ENCODE results near the gene POLR3A. TPM values are rescaled to one million over a fixed set of nuclear protein-coding genes. Genes with fewer than 3 reads are reported as not detected.

POLR3A gene
- polyA plus RNA-seq, 1 donor (not counting 4 experiments of a cell fraction or from before 2014, with no cell fraction given), result 15.5 TPM

DNA sequence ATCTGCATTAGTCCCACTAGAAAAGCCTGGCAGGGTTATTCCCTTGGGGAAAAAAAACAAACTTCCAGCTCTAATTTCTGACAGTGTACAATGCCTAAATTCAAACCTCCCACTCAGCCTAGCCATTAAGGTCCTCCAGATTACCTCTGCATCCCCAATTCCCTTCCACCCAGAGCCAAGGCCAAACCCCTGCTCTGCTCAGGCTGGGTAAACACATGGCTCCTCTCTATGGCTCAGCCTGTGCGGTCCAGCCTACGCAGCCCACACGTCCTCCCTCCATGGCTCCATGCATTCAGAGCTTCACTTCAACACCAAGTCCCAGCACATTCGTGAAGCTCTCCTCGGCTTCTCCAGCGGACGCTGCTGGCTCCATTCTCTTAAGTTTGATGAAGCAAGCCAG is 107.9 kb downstream of the POLR3A start:
- peaks cover 95% of the 10 kb centered on the region for H3K79me2 ChIP-seq (ENCODE audit: control insufficient read depth, insufficient read depth, low read length)

DNA sequence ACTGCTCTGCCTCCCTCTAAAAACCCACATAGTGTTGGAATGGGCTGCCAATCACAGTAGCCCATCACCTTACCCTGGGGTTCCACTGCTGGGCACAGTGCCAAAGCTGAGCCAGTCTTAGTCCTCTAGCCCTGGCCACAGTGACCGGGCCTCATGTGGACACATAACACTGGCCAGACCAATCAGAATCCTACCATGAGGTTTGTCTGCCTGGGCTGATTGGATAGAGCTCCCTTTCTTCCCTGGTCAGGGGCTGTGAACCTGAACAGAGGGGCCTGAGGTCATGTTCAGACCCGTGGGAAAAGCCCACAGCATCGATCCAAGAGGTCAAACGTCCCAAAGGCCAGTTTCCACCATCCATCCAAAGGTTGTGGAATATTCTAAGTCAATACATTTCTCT is 108.8 kb downstream of the POLR3A start:
- TF ChIP-seq EZH2 (IDR thresholded peaks at IDR 0.05; ENCODE audit: low read length), result no peak
- TF ChIP-seq, protein P1, sequence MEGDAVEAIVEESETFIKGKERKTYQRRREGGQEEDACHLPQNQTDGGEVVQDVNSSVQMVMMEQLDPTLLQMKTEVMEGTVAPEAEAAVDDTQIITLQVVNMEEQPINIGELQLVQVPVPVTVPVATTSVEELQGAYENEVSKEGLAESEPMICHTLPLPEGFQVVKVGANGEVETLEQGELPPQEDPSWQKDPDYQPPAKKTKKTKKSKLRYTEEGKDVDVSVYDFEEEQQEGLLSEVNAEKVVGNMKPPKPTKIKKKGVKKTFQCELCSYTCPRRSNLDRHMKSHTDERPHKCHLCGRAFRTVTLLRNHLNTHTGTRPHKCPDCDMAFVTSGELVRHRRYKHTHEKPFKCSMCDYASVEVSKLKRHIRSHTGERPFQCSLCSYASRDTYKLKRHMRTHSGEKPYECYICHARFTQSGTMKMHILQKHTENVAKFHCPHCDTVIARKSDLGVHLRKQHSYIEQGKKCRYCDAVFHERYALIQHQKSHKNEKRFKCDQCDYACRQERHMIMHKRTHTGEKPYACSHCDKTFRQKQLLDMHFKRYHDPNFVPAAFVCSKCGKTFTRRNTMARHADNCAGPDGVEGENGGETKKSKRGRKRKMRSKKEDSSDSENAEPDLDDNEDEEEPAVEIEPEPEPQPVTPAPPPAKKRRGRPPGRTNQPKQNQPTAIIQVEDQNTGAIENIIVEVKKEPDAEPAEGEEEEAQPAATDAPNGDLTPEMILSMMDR (optimal IDR thresholded peaks at IDR 0.05 in 1 of 3, IDR thresholded peaks at IDR 0.05 in 1 of 3, conservative IDR thresholded peaks at IDR 0.05 in 1 of 3; ENCODE audit: extremely low read depth in 1 of 3, insufficient read depth in 2 of 3, low read length in 3 of 3), result no peak
- Histone ChIP-seq H4K20me1 (ENCODE audit: control insufficient read depth, extremely low read depth, insufficient read depth, low read length) (peaks cover 19% of the 10 kb centered on the region), H3K27ac (ENCODE audit: control insufficient read depth, insufficient read depth, low read length) (no peak overlapping the region), H3K36me3 (ENCODE audit: control insufficient read depth in 2 of 2, extremely low read depth in 1 of 2, insufficient read depth in 2 of 2, low read length in 2 of 2) (peaks cover 3 to 11% of the 10 kb centered on the region in 2 experiments), H3K4me2 (ENCODE audit: control insufficient read depth, extremely low read depth, insufficient read depth, low read depth, low read length) (no peak overlapping the region), H2AFZ (ENCODE audit: control insufficient read depth, low read length) (no peak overlapping the region), H3K9me1 (ENCODE audit: control insufficient read depth, extremely low read depth, insufficient read depth, low read length) (peaks cover 8% of the 10 kb centered on the region), H3K79me2 (ENCODE audit: control insufficient read depth, insufficient read depth, low read length) (peaks cover 96% of the 10 kb centered on the region), H3K9ac (ENCODE audit: control insufficient read depth, extremely low read depth, insufficient read depth, low read length) (no peak overlapping the region), H3K27me3 (ENCODE audit: control insufficient read depth, extremely low read depth, insufficient read depth, low read length) (no peaks in the 10 kb centered on the region), H3K4me3 (ENCODE audit: control insufficient read depth in 2 of 3, extremely low read depth in 1 of 3, insufficient read depth in 2 of 3, low read depth in 1 of 3, low read length in 3 of 3) (no peak overlapping the region), H3K9me3 (ENCODE audit: control insufficient read depth, low read depth, low read length) (no peaks in the 10 kb centered on the region), H3K4me1 (ENCODE audit: control insufficient read depth, extremely low read depth, insufficient read depth, low read length) (peaks cover 43% of the 10 kb centered on the region)
- dilution Hi-C loops (cut with MboI; ENCODE audit: extremely low pct_ligation_motif_present, low sequenced_read_pairs), result no loop called here
- FAIRE-seq, result no peak
- no peak for DNase-seq (ENCODE audit: low read depth, low spot score)

More for the DNA sequence above, 107.9 kb downstream of the POLR3A start:
- dilution Hi-C loops (cut with MboI; ENCODE audit: extremely low pct_ligation_motif_present, low sequenced_read_pairs), result no loop called here
- no peak for FAIRE-seq
- H3K36me3 ChIP-seq (ENCODE audit: control insufficient read depth in 2 of 2, extremely low read depth in 1 of 2, insufficient read depth in 2 of 2, low read length in 2 of 2), result peaks cover 3 to 11% of the 10 kb centered on the region in 2 experiments
- H3K4me3 ChIP-seq (ENCODE audit: control insufficient read depth in 2 of 3, extremely low read depth in 1 of 3, insufficient read depth in 2 of 3, low read depth in 1 of 3, low read length in 3 of 3), result no peak overlapping the region
- no peak overlapping the region for H3K27ac ChIP-seq (ENCODE audit: control insufficient read depth, insufficient read depth, low read length)
- H3K9me1 ChIP-seq (ENCODE audit: control insufficient read depth, extremely low read depth, insufficient read depth, low read length), result peaks cover 8% of the 10 kb centered on the region
- peaks cover 47% of the 10 kb centered on the region for H3K4me1 ChIP-seq (ENCODE audit: control insufficient read depth, extremely low read depth, insufficient read depth, low read length)
- no peaks in the 10 kb centered on the region for H3K27me3 ChIP-seq (ENCODE audit: control insufficient read depth, extremely low read depth, insufficient read depth, low read length)
- DNase-seq (ENCODE audit: low read depth, low spot score), result no peak
- no peak overlapping the region for H3K9ac ChIP-seq (ENCODE audit: control insufficient read depth, extremely low read depth, insufficient read depth, low read length)
- peaks cover 15% of the 10 kb centered on the region for H4K20me1 ChIP-seq (ENCODE audit: control insufficient read depth, extremely low read depth, insufficient read depth, low read length)
- no peaks in the 10 kb centered on the region for H3K9me3 ChIP-seq (ENCODE audit: control insufficient read depth, low read depth, low read length)
- no peak for TF ChIP-seq EZH2 (IDR thresholded peaks at IDR 0.05; ENCODE audit: low read length)
- TF ChIP-seq, protein P1 (optimal IDR thresholded peaks at IDR 0.05 in 1 of 3, IDR thresholded peaks at IDR 0.05 in 1 of 3, conservative IDR thresholded peaks at IDR 0.05 in 1 of 3; ENCODE audit: extremely low read depth in 1 of 3, insufficient read depth in 2 of 3, low read length in 3 of 3), result no peak
- no peak overlapping the region for H2AFZ ChIP-seq (ENCODE audit: control insufficient read depth, low read length)
- H3K4me2 ChIP-seq (ENCODE audit: control insufficient read depth, extremely low read depth, insufficient read depth, low read depth, low read length), result no peak overlapping the region

Measured in keratinocyte (primary cell).